Peyer's patch (tissue), 4 donors: Measurements from ENCODE around the gene ACOX1. TPM values are rescaled to one million over a fixed set of nuclear protein-coding genes. Genes with fewer than 3 reads are reported as not detected.

Experiments
- DNase-seq, 3 donors: peaks; one replicate each; pipeline ENCODE4 v3.0.0-alpha.2; 2017 to 2019
- H3K27ac ChIP-seq, 4 donors: fragments of 200-600 bp; sonication (generic); one replicate each; pipeline ENCODE4 v1.5.1; 2016 to 2019
- H3K27me3 ChIP-seq, 2 donors: fragments of 200-600 bp; sonication (generic); one replicate each; pipeline ENCODE4 v1.5.1; 2019
- H3K36me3 ChIP-seq, 3 donors: fragments of 200-600 bp; sonication (generic); one replicate each; pipeline ENCODE4 v1.5.1; 2016 to 2019
- H3K4me1 ChIP-seq, 4 donors: fragments of 200-600 bp; sonication (generic); one replicate each; pipeline ENCODE4 v1.5.1; 2016 to 2019
- H3K4me3 ChIP-seq, 4 donors: fragments of 200-600 bp; sonication (generic); 1 replicate in 3 of 4; 2 replicates in 1 of 4; pipeline ENCODE4 v1.5.1; 2016 to 2019; ENCODE audit warnings: mild to moderate bottlenecking in 1 of 4
- H3K9me3 ChIP-seq, 4 donors: fragments of 200-600 bp; sonication (generic); one replicate each; pipeline ENCODE4 v1.5.1; 2016 to 2019; ENCODE audit warnings: mild to moderate bottlenecking in 1 of 4
- POLR2A ChIP-seq, 2 donors: fragments of 450-650 bp; IDR thresholded peaks; one replicate each; pipeline ENCODE4 v1.5.1; 2017; ENCODE audit warnings: antibody characterized with exemption in 2 of 2, mild to moderate bottlenecking in 2 of 2, moderate library complexity in 2 of 2
- total RNA-seq, 4 donors: library from RNA; depleted of rRNA; stranded (reverse); fragments of >200 nt; gene quantifications; one replicate each; pipeline ENCODE4 v1.1.0, GENCODE V29; 2016
- TF ChIP-seq, protein P1 (sequence below), 6 experiments: fragments of 450-650 bp in 4 of 6; fragments of 200-600 bp in 2 of 6; sonication (generic) in 1 of 6; IDR thresholded peaks; one replicate each; pipeline ENCODE4 v1.5.1; 2017 to 2019; ENCODE audit warnings: antibody characterized with exemption in 6 of 6, mild to moderate bottlenecking in 3 of 6, moderate library complexity in 1 of 6

Gene ACOX1
- total RNA-seq, 4 donors from 2014 or later = 26.4 to 268 (median 193) TPM

DNA sequence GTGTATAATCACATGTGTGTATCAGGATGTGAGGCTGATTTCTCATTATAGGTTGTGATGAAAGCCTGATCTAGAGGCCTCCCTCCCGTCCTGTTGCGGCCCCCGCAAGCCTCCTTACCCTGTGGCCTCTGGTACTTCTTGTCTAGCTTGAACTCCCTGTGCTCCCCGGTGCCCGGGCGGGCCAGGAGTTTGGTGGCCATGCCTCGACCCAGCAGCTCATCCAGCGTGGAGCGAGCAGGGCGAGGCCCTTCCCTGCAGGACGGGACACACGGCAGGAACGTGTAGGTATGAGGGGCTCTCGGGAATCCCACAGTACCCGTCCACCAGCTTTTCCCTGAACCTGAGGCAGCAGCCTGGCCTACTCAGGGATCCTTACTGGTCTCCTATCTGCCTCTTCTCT lies 53.1 kb downstream of the ACOX1 start:
- Histone ChIP-seq H3K9me3 (no peaks in the 10 kb centered on the region), H3K36me3 (no peaks in the 10 kb centered on the region), H3K27ac (no peak overlapping the region), H3K4me1 (peaks cover 0 to 19% (median 2%) of the 10 kb centered on the region in 4 donors), H3K27me3 (no peaks in the 10 kb centered on the region), H3K4me3 (no peak overlapping the region)
- no peak for DNase-seq
- TF ChIP-seq, protein P1, sequence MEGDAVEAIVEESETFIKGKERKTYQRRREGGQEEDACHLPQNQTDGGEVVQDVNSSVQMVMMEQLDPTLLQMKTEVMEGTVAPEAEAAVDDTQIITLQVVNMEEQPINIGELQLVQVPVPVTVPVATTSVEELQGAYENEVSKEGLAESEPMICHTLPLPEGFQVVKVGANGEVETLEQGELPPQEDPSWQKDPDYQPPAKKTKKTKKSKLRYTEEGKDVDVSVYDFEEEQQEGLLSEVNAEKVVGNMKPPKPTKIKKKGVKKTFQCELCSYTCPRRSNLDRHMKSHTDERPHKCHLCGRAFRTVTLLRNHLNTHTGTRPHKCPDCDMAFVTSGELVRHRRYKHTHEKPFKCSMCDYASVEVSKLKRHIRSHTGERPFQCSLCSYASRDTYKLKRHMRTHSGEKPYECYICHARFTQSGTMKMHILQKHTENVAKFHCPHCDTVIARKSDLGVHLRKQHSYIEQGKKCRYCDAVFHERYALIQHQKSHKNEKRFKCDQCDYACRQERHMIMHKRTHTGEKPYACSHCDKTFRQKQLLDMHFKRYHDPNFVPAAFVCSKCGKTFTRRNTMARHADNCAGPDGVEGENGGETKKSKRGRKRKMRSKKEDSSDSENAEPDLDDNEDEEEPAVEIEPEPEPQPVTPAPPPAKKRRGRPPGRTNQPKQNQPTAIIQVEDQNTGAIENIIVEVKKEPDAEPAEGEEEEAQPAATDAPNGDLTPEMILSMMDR (IDR thresholded peaks at IDR 0.05) = no peak

DNA sequence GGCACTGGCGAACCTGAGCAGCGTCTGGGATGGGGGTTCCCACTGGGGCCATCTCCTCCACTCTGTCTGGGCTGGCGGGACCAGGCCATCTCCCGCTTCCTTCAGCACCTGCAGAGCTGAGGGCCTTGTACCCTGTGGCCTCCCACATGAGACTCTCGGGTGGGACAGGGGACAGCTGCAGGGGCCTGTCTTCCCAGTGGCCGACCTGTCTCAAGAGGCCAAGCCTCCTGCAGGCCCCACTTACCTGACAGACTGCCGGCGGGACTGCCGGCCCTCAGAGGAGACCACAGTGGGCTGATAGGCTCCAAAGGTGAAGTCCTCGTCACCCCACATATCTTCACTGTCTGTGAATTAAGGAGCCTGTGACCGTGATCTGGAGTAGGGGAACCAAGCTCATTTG lies 53.9 kb downstream of the ACOX1 start:
- no peak overlapping the region for H3K27ac ChIP-seq
- no peaks in the 10 kb centered on the region for H3K9me3 ChIP-seq
- no peaks in the 10 kb centered on the region for H3K27me3 ChIP-seq
- H3K4me3 ChIP-seq = no peak overlapping the region
- no peak for TF ChIP-seq POLR2A (IDR thresholded peaks at IDR 0.05)
- TF ChIP-seq, protein P1 (IDR thresholded peaks at IDR 0.05) = no peak
- no peak for DNase-seq
- H3K36me3 ChIP-seq = no peaks in the 10 kb centered on the region
- peaks cover 0 to 19% (median 2%) of the 10 kb centered on the region in 4 donors for H3K4me1 ChIP-seq

DNA sequence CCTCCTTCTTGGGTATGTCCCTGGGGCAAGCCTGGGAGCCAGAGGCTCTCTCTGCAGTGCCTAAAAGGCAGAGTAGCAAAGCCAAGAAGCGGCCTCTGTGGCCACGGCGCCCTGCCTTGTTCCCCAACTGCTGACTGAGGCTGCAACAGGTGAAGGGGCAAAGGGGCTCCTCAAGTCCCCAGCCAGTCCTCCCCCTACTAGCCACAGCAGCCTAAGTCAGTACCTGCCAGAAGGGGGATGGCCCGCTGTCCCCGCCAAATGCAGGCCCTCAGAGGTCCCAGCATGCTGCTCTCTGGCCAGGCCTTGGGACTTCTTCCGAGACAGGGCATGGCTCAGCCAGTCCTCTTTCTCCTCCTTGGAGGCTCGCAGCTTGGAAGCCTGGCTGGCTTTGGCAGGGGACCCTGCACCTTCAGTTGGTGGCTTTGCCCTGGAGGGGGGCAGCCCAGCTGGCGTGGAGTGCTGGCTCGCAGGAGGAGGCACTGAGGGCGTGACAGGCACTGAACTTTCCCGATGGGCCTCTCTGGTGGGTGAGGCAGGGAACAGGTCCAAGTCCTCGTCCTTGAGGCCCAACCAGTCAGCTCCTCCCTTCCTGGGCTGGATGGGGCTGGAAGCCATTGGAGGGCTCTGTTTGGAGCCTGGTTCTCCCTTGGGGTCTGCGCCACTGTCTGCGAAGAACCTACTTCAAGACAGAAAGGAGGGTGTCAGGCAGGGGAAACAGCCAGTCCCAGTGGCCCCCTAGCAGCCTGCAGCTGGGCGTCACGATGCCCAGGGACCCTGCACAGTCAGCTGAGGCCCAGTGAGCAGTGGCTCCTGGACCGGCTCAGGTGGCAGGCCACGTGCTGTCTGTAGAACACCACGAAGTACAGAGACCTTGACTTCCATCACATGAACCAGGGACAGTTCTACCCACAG lies 55.7 kb downstream of the ACOX1 start:
- no peaks in the 10 kb centered on the region for H3K36me3 ChIP-seq
- no peak for TF ChIP-seq POLR2A (IDR thresholded peaks at IDR 0.05)
- TF ChIP-seq, protein P1 (IDR thresholded peaks at IDR 0.05) = no peak
- DNase-seq = peak in 2 of 3 donors; percentile 64 to 66
- H3K27ac ChIP-seq = no peak overlapping the region
- no peak overlapping the region for H3K4me3 ChIP-seq
- H3K9me3 ChIP-seq = no peaks in the 10 kb centered on the region
- H3K27me3 ChIP-seq = no peaks in the 10 kb centered on the region
- peaks cover 0 to 19% (median 2%) of the 10 kb centered on the region in 4 donors for H3K4me1 ChIP-seq

DNA sequence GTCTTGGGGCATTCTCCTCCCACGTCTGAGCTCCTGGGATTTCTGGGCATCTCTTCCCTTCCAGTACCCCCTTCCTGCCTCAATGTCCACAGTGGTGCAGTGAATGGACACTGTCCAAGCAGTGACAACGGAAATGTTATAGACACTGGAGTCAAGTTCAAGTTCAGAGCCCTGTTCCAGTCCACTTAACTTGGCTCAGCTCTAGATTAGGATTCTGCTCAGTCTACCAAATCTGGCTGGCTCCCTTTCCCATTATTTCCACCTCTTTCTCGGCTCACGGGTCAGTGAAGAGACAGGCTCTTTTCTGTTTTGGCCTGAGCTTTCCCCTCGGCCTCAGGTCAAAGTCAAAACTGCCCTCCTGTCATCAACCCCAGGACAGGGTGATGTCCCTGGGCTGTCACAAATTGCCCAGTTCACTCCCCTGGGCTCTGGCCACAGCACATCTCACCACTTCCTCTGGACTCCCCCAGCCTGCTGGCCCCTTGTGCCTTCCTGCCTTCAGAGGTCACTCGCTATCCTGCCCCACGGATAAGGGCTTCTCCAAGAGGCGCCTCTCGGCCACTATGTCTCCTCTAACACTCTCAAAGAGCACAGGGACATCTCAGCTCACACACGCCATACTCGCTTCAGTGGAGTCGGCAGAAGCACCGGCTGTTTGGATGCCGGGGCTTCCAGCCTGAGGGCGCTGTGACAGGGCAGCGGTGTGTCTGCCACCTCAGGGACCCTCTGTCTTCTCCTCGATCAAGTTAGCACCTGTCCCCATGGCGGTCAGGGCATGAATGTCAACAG lies 56.6 kb downstream of the ACOX1 start:
- Histone ChIP-seq H3K27ac (no peak overlapping the region), H3K4me1 (peaks cover 0 to 19% (median 2%) of the 10 kb centered on the region in 4 donors), H3K4me3 (no peak overlapping the region), H3K36me3 (no peaks in the 10 kb centered on the region), H3K9me3 (no peaks in the 10 kb centered on the region), H3K27me3 (no peaks in the 10 kb centered on the region)
- DNase-seq = no peak
- no peak for TF ChIP-seq POLR2A (IDR thresholded peaks at IDR 0.05)
- TF ChIP-seq, protein P1 (IDR thresholded peaks at IDR 0.05) = no peak

DNA sequence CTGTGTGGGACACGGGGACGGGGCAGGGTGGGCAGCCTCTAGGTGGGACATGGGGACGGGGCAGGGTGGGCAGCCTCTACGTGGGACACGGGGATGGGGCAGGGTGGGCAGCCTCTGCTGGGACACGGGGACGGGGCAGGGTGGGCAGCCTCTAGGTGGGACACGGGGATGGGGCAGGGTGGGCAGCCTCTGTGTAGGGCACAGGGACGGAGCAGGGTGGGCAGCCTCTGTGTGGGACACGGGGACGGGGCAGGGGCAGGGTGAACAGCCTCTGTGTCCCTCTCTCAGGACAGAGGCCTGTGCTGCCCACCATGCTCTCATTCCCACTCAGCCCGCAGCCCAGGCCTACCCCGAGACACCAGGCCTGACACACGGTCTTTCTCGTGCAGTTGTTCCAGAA lies 57.4 kb downstream of the ACOX1 start:
- TF ChIP-seq, protein P1 (IDR thresholded peaks at IDR 0.05) = no peak
- no peak for TF ChIP-seq POLR2A (IDR thresholded peaks at IDR 0.05)
- H3K27me3 ChIP-seq = no peaks in the 10 kb centered on the region
- H3K27ac ChIP-seq = no peak overlapping the region
- DNase-seq = no peak
- H3K4me1 ChIP-seq = peaks cover 0 to 13% (median 2%) of the 10 kb centered on the region in 4 donors
- no peak overlapping the region for H3K4me3 ChIP-seq
- H3K9me3 ChIP-seq = no peaks in the 10 kb centered on the region
- no peaks in the 10 kb centered on the region for H3K36me3 ChIP-seq
